Measurements from ENCODE around the gene MXD4.

The MXD4 gene

DNA sequence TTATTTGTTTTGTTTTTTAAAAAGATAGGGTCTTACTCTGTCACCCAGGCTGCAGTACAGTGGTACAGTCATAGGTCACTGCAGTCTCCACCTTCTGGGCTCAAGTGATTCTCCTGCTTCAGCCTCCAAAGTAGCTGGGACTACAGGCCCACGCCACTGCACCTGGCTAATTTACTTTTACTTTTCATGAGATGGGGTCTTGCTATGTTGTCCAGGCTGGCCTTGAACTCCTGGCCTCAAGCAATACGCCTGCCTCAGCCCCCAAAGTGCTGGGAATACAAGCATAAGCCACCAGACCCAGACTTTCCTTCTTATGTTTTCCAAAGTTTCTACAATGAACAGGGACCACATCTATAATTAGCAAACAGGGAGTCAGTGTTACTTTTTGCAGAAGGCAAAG is 37.9 kb upstream of the MXD4 start:
- Histone ChIP-seq H3K4me1 (ENCODE audit: control insufficient read depth, insufficient read depth, low read length) (peaks cover 4% of the 10 kb centered on the region), H3K36me3 (ENCODE audit: control insufficient read depth, insufficient read depth, low read length) (no peaks in the 10 kb centered on the region), H3K27ac (ENCODE audit: low read depth, low read length) (no peak overlapping the region), H3K27me3 (ENCODE audit: control insufficient read depth, insufficient read depth, low read length) (no peaks in the 10 kb centered on the region), H3K4me3 (ENCODE audit: low read length) (no peak overlapping the region), H3K9ac (ENCODE audit: low read length) (no peak overlapping the region)

DNA sequence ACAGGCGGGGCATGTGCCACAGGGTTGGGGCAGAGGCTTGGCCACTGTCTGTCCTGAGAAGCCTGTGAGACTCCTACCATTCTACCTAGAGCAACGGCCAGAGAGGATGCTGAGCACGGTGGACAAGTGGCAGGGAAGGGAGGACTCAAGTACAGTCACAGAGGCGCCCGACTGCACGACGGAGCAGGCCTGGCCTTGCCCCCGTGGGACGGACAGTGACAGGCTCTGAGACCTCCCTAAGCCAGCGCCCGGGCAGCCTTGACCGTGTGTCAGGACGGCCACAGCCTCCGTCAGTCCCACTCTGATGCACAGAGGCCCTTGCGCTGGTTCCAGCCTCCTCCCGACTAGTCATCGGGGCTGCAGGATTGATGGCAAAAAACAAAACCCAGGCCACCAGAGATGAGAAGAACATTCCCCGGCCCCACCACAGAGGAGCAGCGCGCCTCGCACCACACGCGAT is 36.7 kb upstream of the MXD4 start:
- Histone ChIP-seq H3K9ac (ENCODE audit: low read length) (no peak overlapping the region), H3K27ac (ENCODE audit: low read depth, low read length) (no peak overlapping the region), H3K36me3 (ENCODE audit: control insufficient read depth, insufficient read depth, low read length) (no peaks in the 10 kb centered on the region), H3K4me3 (ENCODE audit: low read length) (no peak overlapping the region), H3K27me3 (ENCODE audit: control insufficient read depth, insufficient read depth, low read length) (no peaks in the 10 kb centered on the region), H3K4me1 (ENCODE audit: control insufficient read depth, insufficient read depth, low read length) (peaks cover 4% of the 10 kb centered on the region)

DNA sequence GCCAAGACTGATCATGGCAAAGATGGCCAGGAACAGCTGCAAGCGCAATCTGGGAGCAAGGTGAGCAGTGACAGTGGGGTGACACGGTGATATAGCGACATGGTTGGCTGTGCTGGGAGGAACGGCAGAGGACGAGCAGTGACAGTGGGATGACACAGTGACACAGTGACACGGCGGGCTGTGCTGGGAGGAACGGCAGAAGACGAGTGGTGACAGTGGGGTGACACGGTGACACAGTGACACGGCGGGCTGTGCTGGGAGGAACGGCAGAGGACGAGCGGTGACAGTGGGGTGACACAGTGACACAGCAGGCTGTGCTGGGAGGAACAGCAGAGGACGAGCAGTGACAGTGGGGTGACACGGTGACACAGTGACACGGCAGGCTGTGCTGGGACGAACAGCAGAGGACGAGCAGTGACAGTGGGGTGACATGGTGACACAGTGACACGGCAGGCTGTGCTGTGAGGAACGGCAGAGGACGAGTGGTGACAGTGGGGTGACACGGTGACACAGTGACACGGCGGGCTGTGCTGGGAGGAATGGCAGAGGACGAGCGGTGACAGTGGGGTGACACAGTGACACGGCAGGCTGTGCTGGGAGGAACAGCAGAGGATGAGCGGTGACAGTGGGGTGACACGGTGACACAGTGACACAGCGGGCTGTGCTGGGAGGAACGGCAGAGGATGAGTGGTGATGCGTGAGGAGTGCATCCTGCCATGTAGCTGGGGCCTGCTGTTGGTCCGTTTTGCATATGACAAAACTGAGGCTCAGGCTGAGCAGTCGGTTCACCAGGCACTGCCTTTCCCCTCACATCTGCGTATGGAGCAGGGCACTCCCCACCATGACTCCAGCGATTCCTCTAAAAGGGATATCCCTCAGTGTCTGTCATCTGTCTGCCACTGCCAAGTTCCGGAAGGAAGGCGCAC is 36.0 kb upstream of the MXD4 start:
- Histone ChIP-seq H3K4me3 (ENCODE audit: low read length) (no peak overlapping the region), H3K27me3 (ENCODE audit: control insufficient read depth, insufficient read depth, low read length) (no peaks in the 10 kb centered on the region), H3K36me3 (ENCODE audit: control insufficient read depth, insufficient read depth, low read length) (no peaks in the 10 kb centered on the region), H3K27ac (ENCODE audit: low read depth, low read length) (no peak overlapping the region), H3K4me1 (ENCODE audit: control insufficient read depth, insufficient read depth, low read length) (peaks cover 4% of the 10 kb centered on the region), H3K9ac (ENCODE audit: low read length) (no peak overlapping the region)

DNA sequence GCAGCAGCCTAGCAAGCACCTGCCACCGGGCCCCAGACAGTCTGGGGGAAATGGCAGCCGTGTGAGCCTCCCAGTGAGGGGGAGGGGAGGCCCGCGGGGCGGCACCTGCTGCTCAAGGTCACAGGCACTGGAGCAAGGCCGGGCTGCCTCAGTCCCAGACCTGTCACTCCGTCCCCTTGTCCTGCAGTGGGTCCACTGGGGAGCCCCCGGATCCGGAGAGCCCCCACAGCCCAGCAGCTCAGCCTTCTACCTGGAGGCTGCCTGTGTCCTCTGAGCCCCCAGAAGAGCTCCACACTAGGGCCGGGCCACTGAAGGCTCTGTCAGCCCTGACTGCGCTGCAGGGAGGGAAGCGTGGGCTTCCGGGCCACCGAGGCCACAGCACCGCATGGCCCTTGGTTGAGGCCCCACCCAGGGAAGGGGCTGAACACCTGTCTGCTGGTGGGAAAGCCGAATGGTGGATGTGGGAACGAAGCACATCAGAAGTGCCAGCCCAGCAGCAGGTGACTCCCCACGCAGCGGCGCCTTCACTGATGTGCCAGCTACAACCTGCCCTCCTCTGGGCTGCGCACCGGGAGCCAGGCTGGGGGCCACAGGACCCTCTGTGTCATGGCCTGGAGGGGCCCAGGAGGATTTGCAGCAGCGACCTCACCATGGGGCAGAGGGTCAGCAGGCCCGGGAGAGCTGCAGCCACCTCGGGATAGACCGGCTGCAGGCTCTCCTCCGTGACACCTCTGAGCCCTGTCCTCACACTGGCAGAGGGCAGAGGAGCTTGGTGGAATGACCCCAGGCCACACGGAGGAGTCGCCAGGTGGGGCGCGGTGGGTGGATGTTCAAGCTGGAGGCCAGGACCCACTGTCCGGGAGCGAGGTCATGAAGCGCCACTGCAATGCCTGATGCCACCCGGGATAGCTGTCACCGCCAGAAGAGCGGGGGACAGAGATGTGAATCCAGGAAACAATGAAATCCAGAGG is 35.0 kb upstream of the MXD4 start:
- Histone ChIP-seq H3K4me1 (ENCODE audit: control insufficient read depth, insufficient read depth, low read length) (peaks cover 4% of the 10 kb centered on the region), H3K9ac (ENCODE audit: low read length) (no peak overlapping the region), H3K27ac (ENCODE audit: low read depth, low read length) (no peak overlapping the region), H3K4me3 (ENCODE audit: low read length) (no peak overlapping the region), H3K36me3 (ENCODE audit: control insufficient read depth, insufficient read depth, low read length) (no peaks in the 10 kb centered on the region), H3K27me3 (ENCODE audit: control insufficient read depth, insufficient read depth, low read length) (no peaks in the 10 kb centered on the region)

DNA sequence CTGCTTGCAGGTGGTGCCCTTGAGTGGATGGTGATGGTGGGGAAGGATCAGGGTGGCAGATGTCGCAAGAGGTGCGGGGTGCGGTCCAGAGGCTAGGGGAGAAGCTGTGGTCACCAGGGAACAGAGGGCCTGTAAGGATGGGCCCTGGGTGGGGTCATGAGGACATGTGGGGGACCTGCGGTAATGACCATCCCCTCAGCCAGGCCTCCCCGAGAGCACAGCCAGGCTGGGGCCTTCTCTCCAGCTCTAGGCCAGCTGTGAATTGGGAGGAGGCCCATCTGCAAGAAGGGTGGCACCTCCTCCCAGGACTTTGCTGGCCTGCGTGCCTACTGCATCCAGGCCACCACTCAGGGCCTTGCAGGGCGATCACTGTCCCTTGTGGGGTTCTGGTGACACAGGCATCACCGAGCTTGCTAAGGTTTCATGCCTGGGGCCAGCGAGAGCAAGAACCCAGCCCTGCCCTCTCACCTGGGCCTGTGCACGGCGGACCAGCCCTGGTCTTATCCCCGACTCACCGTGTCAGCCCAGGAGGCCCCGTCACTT is 34.1 kb upstream of the MXD4 start:
- H3K27me3 ChIP-seq (ENCODE audit: control insufficient read depth, insufficient read depth, low read length), result no peaks in the 10 kb centered on the region
- H3K9ac ChIP-seq (ENCODE audit: low read length), result no peak overlapping the region
- no peaks in the 10 kb centered on the region for H3K4me1 ChIP-seq (ENCODE audit: control insufficient read depth, insufficient read depth, low read length)
- no peak overlapping the region for H3K27ac ChIP-seq (ENCODE audit: low read depth, low read length)
- H3K4me3 ChIP-seq (ENCODE audit: low read length), result no peak overlapping the region
- H3K36me3 ChIP-seq (ENCODE audit: control insufficient read depth, insufficient read depth, low read length), result no peaks in the 10 kb centered on the region

DNA sequence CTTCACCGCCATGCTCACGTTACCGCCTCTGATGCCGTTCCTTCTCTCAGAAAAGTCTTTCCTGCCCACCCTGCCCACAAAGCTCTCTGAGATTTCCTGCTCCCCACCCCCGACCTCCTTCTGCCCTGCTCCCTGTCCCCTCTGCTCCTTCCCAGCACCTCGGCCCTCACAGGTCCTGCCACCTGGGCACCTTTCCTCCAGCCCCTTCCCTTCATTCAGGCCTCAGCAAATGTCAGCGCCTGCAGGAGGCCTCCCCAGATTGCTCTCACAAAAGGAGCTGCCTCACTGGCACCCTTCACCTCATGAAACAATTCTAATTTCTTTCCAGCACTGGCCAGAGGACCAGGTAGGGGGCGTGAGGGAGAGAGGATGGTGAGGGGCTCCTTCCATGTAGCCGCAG is 33.6 kb upstream of the MXD4 start:
- Histone ChIP-seq H3K27me3 (ENCODE audit: control insufficient read depth, insufficient read depth, low read length) (no peaks in the 10 kb centered on the region), H3K27ac (ENCODE audit: low read depth, low read length) (no peak overlapping the region), H3K4me3 (ENCODE audit: low read length) (no peak overlapping the region), H3K9ac (ENCODE audit: low read length) (no peak overlapping the region), H3K4me1 (ENCODE audit: control insufficient read depth, insufficient read depth, low read length) (no peaks in the 10 kb centered on the region), H3K36me3 (ENCODE audit: control insufficient read depth, insufficient read depth, low read length) (no peaks in the 10 kb centered on the region)

DNA sequence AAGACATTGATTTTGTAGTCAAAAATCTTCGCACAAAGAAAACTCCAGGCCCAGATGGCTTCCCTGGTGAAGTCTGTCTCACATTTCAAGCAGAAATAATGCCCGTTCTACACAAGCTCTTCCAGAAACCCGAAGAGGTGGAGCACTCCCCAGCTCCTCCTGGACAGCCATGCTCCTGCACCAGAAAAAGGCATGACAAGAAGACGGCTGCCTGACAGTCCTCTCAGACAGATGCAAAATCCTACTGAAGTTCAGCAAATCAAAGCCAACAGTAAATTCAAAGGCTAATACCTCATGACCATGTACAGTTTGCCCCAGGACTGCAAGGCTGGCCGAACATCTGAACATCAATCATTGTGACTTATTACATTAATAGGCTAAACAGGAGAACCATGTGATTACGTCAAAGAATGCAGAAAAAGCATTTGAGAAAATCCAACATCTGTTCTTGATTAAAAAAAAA is 30.8 kb upstream of the MXD4 start:
- Histone ChIP-seq H3K9ac (ENCODE audit: low read length) (no peak overlapping the region), H3K36me3 (ENCODE audit: control insufficient read depth, insufficient read depth, low read length) (no peaks in the 10 kb centered on the region), H3K4me1 (ENCODE audit: control insufficient read depth, insufficient read depth, low read length) (no peaks in the 10 kb centered on the region), H3K4me3 (ENCODE audit: low read length) (no peak overlapping the region), H3K27me3 (ENCODE audit: control insufficient read depth, insufficient read depth, low read length) (no peaks in the 10 kb centered on the region), H3K27ac (ENCODE audit: low read depth, low read length) (no peak overlapping the region)

DNA sequence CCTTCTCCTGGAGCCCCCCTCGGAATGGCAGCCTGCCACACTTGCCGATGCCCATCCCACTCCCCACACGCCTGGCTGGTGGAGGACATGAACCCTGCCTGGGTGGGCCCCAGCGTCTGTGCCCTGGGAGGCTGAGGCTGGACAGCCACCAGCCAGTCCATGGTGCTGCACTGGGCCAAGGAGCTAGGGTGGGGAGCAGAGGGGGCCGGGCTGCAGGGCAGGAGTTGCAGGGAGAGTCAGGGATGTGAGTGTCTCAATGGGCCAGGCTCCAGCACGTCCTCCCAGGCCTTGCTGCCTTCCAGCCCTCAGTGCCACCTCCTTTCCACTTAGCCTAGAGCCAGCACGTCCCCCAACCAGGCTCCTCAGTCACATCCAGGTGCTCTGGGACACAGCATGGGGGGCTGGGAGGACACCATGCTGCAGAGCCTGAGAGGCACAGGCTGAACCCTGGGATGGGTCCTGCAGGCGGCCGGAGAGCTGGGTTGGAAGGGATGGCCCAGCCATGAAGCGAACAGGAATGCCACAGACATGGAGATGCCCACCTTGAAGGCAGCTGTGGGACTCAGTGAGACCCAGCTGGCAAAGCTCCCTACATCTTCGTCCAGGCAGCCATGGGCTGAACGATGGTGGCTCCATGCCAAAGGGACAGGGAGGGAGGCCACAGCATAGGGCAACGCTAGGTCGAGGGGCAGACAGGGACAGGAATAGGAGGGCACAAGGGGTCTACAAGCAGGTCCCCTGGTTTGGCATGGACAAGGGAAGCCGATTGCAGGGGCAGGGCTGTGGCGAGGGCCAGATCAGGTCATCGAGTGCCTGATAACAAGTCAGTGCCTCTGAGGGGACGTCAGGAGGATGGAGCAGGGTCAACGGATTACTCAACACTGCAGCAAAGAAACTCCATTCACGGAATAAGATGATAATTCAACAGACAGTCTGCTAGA is 30.1 kb upstream of the MXD4 start:
- H3K4me1 ChIP-seq (ENCODE audit: control insufficient read depth, insufficient read depth, low read length), result no peaks in the 10 kb centered on the region
- no peaks in the 10 kb centered on the region for H3K27me3 ChIP-seq (ENCODE audit: control insufficient read depth, insufficient read depth, low read length)
- H3K27ac ChIP-seq (ENCODE audit: low read depth, low read length), result no peak overlapping the region
- no peak overlapping the region for H3K4me3 ChIP-seq (ENCODE audit: low read length)
- H3K36me3 ChIP-seq (ENCODE audit: control insufficient read depth, insufficient read depth, low read length), result no peaks in the 10 kb centered on the region
- no peak overlapping the region for H3K9ac ChIP-seq (ENCODE audit: low read length)

DNA sequence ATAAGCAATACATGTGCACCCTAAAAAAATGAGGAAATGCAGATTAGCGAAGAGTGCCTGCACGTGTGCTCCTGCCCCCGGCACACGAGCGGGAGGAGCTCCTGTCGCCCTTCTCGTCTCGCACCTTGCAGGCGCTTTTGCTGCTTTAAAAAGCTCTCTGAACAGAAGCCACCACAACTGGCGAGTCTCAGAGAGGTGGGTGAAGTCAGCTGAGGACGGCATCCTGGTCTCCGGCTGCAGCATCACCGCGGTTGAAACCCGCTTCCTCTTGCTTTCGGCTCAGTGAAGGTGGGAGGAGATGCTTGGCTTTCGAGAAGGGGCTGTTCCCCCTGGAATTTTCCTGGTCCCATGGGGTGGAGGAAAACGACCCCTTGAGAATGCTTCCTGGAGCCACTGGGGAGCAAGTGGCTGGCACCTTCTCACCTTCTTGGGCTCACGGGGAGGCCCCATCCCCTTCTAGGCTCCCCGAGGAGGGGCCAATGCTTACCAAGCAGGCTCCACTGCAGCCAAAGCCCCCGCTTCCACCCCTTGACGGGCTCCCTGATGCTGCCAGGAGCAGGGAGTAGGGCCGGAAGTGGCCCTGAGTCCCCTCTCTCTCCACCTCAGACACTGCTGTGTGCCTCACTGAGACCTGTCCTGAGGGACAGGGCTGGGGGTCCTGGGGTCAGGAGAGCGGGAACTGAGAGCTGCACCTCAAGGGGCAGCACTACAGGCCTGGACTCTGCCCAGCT is 29.2 kb upstream of the MXD4 start:
- no peak overlapping the region for H3K9ac ChIP-seq (ENCODE audit: low read length)

DNA sequence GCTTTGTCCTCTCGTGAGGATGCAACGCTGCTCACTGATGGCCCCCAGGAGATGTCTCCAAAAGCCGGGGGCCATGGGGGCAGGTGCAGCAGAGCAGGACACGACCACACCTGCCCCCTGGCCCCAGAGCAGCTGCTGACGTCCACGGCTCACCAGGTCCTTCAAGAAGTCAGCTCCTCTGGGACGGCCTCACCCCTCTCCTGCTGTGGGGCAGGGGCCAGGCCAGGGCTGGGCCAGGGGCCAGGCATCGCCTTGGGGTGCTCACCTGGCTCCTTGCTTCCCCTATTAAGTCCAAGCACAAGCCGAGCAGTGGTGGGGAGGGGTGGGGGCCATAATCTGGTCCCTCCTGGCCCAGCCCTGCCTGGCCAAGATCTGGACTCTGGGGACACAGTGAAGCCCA is 28.6 kb upstream of the MXD4 start:
- no peak overlapping the region for H3K9ac ChIP-seq (ENCODE audit: low read length)
- no peaks in the 10 kb centered on the region for H3K36me3 ChIP-seq (ENCODE audit: control insufficient read depth, insufficient read depth, low read length)
- H3K27me3 ChIP-seq (ENCODE audit: control insufficient read depth, insufficient read depth, low read length), result no peaks in the 10 kb centered on the region
- H3K4me3 ChIP-seq (ENCODE audit: low read length), result no peak overlapping the region
- H3K27ac ChIP-seq (ENCODE audit: low read depth, low read length), result no peak overlapping the region
- H3K4me1 ChIP-seq (ENCODE audit: control insufficient read depth, insufficient read depth, low read length), result no peaks in the 10 kb centered on the region

More for the DNA sequence above, 29.2 kb upstream of the MXD4 start:
- Histone ChIP-seq H3K36me3 (ENCODE audit: control insufficient read depth, insufficient read depth, low read length) (no peaks in the 10 kb centered on the region), H3K4me1 (ENCODE audit: control insufficient read depth, insufficient read depth, low read length) (no peaks in the 10 kb centered on the region), H3K4me3 (ENCODE audit: low read length) (no peak overlapping the region), H3K27ac (ENCODE audit: low read depth, low read length) (no peak overlapping the region), H3K27me3 (ENCODE audit: control insufficient read depth, insufficient read depth, low read length) (no peaks in the 10 kb centered on the region)

DNA sequence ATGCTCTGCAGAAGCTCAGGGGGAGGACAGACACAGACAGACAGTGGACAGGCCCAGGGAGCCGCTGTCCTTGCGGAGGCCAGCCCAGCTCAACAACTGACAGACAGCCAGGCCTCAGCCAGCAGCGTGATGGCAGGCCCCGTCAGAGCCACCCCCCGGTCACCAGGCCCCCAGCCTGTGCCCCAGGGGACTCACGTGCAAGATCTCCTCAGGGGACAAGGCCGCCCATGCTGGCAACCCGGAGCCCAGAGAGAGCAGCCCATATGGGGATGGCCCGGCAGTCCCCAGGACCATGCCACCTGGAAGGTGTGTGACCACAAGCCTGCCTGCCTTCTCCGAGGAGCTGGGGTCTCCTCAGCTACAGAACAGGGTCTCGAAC is 28.0 kb upstream of the MXD4 start:
- Histone ChIP-seq H3K27ac (ENCODE audit: low read depth, low read length) (no peak overlapping the region), H3K4me1 (ENCODE audit: control insufficient read depth, insufficient read depth, low read length) (no peaks in the 10 kb centered on the region), H3K4me3 (ENCODE audit: low read length) (no peak overlapping the region), H3K9ac (ENCODE audit: low read length) (no peak overlapping the region), H3K36me3 (ENCODE audit: control insufficient read depth, insufficient read depth, low read length) (no peaks in the 10 kb centered on the region), H3K27me3 (ENCODE audit: control insufficient read depth, insufficient read depth, low read length) (no peaks in the 10 kb centered on the region)

Data from rectal smooth muscle tissue (tissue), 1 donor.